HG03135 (cell line): ENCODE results near the gene DBH.

Experiments
- ATAC-seq: cut with Tn5 transposase; IDR thresholded peaks from one replicate; pipeline ENCODE4 v1.9.1; 2021; ENCODE audit warnings: mild to moderate bottlenecking, moderate library complexity; ENCODE audit not compliant: unreplicated experiment

Gene DBH

DNA sequence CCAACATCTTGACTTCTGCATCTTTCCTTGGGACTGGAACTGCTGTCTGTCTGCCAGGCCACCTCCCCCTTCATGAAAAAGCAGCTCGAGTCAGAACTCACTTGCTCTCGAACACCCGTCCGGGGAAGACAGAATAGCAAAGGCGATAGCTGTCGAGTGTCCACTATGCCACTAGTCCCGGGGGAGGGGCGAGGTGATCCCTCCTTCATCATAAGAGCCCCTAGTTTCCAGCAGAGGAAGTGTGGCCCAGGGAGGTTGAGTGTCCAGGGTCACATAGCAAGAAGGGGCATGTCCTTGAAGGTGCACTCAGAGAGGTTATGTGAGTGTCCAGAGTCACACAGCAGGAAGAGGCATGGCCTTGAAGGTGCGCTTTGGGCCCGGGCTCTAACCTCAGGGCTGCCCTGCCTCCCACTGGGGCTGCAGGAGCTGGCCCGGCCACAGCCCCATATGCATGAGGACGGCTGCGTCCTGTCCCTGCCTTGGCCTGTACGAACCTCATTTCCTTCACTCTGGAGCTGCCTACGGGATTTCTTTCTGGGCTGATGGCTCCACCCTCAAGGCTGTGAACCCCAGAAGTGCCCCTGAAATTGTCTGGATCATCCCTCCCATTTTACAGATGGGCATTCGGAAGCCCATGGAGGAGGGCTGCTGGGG lies 6.7 kb downstream of the DBH start:
- no peak for ATAC-seq

DNA sequence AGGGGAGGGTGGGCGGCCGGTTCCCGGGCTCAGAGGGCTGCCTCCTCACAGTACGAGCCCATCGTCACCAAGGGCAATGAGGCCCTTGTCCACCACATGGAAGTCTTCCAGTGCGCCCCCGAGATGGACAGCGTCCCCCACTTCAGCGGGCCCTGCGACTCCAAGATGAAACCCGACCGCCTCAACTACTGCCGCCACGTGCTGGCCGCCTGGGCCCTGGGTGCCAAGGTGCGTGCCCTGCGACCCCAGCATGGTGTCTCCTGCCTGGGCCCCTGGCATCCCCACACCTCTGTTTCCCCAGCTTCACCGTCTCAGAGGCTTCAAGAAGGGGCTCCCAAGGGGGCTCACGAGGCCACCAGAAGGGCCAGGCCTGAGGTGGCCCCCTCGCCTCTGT lies 7.2 kb downstream of the DBH start:
- ATAC-seq, result no peak

DNA sequence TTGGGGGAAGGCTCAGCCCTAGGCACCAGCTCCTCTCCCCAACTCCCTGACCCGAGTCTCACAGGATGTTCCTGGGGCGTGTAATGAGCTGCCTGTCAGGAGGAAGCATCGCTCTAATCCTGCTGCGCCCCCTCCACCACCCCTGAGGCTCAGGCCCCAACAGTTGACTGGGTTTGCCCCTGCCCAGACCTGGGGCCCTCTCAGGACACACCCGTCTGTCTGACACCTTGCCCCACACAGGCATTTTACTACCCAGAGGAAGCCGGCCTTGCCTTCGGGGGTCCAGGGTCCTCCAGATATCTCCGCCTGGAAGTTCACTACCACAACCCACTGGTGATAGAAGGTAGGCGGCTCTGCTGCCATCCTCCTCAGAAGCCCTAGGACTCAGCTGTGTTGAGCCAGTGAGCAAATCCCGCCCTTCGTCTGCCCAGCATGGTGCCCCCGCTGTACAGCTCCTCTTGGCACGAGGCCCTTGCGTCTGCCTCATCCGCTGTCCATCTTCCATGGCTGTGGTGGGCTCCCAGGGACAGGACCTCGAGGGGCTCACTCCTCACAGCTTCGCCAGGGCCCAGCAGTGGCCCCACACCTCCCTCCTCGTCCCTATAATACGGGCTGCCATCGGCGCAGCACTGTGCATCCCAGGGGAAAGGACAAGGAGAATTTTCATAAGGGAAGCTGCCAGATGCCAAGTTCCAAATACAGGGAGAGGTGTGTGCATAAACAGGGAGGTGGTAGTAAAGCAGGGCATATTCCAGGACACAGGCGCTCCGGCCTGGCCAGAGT lies 8.0 kb downstream of the DBH start:
- ATAC-seq, result no peak

DNA sequence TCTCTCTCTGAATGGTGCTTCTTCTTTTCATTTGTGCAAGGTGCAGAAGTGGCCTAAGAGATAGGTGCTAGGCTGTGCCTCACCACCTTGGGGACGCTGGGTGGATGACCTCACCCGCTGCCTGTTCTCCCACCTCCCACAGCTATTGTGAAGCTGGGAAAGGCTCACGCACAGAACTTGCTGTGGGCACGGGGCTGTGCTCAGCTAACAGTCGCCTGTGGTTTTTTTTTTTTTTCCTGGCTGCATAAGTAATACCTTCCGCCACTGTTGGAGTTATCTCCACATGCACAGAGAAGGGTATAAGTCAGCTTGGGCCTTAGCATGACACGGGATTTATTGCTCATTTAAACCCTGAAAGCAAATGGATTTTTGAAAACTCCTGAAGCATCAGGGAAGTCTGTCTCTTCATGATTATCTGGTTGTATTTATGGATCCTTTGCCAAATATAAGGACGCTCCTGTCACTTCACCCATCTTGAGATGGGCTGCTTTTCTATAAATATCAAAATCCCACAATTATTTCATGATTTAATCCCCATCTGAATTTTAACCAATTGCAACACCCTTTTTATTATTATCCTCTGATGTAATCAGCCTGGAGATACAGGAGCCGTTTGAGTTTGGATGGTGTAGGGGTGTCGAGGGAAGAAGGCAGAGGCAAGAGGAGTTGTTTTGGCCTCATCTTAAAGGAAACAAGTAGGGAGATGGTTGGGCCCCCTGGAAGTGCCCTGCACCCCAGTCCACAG lies 9.0 kb downstream of the DBH start:
- ATAC-seq, result no peak

DNA sequence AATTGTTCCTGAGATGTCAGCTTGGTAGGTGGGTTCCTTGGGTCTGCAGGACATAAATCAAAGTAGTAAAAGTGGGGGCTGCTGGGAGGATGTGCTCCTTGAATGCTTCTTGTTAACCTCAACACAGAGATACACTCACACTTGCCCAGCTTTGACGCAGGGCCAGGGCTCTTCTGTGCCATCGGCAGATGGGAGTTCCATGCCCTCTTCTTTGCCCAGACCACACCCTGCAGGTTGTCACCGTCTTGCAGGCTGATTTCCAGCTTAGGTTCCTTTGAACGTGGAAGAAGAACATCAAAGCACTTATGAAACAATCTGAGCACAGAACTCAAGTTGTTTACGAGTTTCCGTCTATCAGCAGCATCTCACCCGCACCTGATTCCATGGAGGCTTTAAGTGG lies 11.0 kb downstream of the DBH start:
- ATAC-seq, result no peak

DNA sequence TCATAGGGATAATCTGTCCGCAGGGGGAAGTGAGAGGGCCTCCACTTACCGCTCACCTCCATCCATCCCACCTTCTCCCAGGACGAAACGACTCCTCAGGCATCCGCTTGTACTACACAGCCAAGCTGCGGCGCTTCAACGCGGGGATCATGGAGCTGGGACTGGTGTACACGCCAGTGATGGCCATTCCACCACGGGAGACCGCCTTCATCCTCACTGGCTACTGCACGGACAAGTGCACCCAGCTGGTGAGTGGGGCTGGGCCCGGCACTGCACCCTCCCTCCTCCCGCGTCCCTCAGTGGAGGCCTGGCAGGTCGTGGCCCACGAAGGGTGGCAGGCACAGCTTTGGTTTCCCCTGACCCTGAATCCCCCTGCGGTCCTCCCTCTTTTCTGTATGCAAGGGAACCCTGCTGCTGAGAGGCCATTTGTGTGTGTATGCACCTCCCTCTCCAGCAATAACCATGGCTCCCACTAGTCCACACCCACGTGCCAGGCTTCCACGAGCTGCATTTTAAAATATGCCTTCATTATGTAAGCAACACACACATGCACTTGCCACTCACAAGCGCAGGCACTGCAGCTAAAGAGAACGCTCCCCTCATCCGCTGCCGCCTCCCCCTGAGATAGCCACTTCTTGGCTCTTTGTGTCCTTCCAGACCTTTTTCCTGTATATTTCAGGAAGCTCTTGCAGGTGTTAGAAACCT lies 11.8 kb downstream of the DBH start:
- no peak for ATAC-seq

DNA sequence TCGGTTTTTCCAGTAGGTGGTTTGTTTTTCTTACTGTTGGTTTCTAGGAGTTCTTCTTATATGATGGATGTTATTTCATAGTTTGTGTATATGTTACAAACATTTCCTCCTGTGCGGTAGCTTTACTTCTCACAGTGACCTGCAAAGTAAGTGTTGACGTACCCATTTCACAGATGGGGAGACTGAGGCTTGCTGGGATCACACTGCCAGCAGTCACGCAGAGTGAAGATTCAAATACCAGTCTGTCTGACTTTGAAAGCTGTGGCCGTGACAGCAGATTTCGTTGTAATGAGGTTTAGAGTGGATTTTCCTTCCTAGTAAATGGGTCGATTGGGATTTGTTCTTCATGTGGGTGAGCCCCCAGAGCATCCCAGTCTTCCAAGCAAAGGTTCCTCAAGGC lies 13.0 kb downstream of the DBH start:
- ATAC-seq, result no peak

DNA sequence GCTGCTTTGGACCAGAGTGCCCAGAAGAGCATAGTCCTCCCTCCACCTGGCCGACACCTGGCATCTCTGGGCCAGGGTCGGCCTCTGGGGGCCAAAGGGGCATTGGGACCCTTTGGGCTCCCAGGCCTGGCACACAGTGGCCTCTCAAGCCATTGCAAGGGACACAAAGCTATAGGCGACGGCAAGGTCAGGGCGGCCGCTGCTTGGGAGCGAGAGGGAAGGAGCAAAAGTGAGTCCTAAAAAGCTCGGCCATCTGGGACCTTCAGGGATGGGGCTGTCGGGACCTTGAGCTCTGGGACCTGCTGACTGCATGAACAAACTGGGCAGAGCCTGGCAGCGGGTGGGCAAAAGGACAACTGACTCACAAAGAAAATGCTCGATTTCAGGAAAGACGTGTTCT lies 13.9 kb downstream of the DBH start:
- ATAC-seq, result no peak

DNA sequence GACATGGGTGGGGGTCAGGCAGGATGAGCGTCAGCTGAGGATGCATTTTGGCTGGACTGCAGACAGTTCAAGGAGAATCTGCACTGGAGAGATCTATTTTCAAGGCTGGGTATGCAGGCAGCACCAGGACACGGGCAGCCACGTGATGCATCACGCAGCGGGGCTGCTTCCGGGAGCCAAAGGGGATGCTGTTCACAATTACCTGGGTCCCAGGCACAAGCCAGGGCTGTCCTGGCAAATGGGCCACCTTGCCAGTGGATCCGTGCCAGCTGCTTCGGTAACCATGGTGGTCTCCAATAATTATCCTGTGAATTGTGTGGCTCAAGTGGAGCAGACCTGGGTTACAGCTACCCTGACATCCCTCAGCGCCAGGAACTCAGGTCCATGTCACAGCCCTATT lies 17.5 kb downstream of the DBH start:
- ATAC-seq, result no peak

DNA sequence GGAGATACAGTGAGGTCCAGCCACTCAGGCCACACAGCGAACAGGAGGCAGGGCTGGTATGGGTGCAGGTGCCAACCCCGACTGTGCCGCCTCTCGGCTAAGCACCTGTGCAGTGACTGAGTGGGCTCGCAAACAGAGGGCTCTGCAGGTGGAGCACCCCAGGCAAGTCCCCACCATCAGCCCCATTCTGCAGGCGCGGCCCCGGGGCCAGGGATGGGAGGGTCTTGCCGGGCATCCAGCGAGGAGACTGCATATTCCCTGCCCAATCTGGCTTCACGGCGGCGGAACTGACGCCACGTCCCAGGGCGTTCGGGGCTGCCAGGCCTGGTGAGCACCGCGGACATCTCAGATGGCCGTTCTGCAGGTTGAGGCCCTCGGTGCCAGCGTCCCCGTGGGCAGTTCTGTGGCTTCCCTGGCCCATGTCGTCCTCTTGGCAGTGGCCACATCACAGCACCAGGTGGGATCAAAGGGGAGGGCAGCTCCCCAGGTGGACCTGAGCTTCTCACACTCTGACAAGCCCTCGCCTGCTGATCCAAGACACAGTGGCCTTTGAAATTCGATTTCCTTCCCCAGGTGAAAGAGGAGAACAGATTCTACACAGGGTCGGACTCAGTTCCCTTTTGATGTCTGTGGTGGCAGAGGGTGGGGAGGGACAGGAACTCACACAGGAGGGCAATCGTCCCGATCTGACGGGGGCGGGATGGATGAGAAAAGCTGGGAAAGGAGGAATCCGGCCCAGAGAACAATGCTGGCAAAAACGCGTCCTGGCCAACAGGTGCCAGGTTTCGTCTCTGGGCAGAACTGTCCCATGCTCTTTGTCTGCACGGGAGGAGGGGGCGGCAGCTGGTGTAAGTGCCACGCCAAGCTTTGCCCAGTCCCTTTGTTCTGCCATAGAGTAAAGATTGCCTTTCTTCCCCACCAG lies 18.8 kb downstream of the DBH start:
- no peak for ATAC-seq

DNA sequence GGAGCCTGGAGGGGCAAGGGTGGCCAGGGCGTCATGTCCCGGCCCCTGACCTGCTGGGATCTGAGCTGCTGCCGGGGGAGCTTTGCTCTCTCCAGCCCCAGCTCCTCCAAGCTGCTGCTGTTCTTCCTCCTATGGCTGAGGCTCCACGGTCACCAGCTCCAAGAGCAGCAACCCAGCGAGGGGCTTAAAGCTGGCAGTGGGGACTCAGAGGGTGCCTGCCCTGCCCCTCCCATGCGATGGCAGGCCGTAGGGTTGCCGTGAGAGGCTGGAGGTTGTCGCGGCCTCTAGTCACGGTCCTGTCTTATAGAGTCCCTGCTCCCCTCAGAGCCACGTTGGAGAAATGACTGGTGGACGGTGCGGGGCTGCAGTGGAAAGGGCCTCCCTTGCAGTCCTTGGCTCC lies 19.5 kb downstream of the DBH start:
- ATAC-seq, result no peak

DNA sequence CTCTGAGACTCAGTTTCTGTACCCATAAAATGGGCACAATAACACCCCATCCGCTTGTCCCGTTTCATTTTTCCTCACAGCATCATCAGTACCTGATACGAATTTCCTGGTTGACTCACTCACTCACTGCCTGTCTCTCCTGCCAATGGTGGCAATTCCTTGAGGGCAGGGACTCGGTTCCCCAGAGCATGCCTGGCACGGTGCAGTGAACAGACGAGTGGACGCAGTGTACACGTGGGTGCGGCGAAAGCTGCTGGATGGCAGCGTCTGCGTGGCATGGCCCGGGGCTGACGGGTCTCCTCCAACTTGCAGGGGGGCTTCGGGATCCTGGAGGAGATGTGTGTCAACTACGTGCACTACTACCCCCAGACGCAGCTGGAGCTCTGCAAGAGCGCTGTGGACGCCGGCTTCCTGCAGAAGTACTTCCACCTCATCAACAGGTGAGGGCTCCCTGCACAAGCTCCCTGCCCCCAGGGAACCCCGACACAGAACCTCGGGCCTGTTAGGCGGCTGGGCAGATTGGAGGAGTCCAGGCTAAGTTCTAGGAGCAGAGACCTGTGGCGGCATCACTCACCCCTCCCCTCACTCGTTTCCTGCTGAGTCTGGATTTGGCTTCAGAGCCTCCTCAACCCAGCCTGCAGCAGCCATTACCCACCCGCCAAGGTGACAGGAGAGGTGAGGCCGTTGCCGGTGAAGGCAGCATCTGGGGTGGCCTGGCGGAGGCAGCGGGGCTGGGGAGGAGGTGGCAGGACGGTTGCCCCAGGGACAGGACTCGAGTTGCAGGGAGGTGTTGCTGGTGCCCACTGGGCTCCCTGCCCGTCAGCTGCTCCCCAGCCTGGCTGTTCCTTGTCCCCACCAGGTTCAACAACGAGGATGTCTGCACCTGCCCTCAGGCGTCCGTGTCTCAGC lies 20.3 kb downstream of the DBH start:
- no peak for ATAC-seq

DNA sequence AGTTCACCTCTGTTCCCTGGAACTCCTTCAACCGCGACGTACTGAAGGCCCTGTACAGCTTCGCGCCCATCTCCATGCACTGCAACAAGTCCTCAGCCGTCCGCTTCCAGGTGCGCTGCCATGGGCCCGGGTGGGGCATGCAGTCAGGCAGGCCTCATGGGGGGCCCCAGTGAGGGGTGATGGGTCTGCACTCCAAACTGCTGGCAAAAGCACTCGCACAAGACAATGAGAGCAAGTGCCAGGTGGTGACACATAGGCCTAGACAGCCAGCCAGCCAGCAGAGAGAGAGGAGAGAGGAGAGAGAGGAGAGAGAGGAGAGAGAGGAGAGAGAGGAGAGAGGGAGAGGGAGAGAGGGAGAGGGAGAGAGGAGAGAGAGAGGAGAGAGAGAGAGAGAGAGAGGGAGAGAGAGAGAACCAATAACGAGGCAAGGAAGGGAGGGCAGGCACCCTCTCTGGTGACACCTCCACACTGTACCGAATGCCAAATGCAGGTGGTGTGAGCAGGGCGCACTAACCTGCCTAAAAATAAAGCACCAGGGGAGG lies 21.0 kb downstream of the DBH start:
- ATAC-seq, result no peak

DNA sequence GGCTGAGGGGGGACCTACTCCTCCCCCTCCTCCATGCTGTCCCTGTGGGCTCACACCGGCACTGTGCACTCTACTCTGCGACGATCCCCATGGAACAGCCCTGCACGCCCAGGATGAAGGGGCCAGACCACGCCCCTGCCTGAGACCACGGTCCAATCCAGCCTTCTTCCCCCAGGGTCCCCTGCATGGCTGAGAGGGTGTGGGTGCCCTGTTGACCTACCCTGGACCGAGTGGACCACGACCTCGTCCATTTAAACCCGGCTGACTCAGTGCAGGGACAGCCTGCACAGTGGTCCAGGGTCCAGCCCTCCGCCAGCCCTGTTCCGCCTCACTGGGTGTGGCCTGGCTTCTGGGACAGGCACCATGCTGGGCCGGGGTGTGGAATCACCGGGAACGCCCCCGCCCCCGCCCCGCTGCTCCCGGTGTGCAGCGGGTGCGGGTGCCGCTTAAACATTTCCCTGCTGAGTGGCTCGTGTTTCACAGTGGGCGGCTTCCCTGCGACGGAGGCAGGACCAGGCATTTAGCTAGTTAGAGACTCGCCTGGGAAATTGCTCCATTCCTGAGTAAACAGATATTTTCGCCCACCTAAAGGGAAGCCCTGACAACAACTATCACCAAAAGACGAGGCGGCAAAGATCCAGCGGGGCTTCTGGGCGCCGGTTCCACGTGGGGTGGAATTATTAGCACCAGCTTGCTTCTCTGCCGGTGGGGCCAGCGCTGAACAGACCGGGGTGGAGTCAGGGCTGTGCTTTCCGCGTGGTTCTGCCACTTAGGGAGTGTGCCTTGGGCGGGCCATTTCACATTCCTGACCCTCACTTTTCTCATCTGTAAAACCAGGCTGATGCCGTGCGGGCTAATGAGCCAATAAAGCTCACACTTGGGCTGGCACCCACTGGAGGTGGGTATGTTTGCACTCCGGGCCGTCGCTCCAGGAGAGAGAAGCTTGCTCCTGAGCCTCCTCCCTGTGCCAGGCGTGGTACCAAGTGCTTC lies 22.6 kb downstream of the DBH start:
- ATAC-seq, result no peak

DNA sequence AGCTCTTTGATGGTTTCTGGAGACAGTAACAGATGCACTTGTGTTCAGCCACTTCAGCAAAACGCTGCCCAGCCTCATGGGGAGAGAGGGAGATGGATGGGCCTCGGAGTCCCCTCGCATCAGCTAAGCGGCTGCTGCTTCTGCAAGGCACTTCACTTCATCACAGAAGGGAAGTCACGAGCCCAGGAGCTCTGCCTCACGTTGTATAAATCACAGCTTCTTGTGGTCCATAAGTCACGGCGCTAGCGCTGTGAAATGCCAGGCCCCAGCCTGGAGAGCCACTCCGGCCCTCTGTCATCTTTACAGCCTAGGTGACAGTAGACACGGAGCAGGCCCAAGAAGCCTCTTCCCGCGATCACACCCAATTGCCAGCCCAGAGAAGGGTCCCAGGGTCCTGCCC lies 23.4 kb downstream of the DBH start:
- no peak for ATAC-seq

DNA sequence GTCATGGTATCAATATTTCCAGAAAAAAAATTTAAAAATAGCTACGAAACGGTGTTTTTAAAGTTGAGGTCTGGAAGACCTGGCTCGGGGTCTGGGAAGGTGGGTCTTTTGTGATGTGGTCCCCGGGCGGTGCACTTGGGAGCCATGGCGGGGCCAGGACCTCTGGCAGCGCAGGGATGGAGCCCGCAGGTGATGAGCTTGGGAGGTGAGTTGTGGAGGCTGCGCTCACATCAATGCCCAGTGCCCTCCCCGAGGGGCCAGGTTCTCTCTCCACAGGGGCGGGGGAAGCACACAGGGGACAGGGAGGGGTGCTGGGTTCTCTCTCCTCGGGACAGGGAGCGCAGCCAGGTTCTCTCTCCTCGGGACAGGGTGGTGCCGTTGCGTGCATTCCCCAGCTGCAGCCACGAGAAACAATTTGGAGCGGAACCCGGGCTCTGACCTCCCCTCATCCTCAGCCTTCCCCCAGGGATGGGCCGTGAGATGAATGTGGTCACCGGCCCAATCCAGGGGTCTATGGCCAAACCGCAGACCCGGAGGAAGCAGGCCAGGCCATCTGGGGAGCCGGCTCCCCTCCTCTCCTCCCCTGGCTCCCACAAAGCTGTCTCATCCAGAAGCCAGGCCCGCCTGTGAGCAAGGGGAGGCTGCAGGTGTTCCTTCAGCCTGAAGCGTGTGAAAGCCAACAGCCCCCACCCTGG lies 25.8 kb downstream of the DBH start:
- no peak for ATAC-seq
